GM18861 (cell line): ENCODE measurements around the gene HOXD10.

Experiments used
- ATAC-seq: cut with Tn5 transposase; IDR thresholded peaks from one replicate; pipeline ENCODE4 v1.9.1; 2021; ENCODE audit not compliant: unreplicated experiment

The HOXD10 gene

DNA sequence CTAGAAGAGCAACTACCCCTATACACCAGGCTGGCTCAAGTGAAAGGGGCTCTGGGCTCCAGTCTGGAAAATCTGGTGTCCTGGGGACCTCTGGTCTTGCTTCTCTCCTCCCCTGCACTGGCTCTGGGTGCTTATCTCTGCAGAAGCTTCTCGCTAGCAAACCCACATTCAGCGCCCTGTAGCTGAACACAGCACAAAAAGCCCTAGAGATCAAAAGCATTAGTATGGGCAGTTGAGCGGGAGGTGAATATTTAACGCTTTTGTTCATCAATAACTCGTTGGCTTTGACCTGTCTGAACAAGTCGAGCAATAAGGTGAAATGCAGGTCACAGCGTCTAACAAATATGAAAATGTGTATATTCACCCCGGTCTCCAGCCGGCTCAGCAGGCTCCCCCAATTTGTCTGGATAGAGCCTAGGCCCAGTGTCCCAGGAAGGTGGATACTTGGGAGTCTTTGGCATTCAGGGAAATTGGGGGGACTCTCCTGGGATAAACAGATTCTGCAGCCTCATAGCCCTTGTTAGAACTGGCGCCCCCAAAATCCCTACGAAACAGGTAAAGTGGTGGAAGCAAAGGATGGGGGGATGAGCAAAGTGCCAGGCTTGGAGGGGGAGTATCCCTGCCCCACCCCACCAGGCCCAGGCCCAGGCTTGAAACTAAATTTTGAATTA lies 32.3 kb downstream of the HOXD10 start:
- no peak for ATAC-seq

DNA sequence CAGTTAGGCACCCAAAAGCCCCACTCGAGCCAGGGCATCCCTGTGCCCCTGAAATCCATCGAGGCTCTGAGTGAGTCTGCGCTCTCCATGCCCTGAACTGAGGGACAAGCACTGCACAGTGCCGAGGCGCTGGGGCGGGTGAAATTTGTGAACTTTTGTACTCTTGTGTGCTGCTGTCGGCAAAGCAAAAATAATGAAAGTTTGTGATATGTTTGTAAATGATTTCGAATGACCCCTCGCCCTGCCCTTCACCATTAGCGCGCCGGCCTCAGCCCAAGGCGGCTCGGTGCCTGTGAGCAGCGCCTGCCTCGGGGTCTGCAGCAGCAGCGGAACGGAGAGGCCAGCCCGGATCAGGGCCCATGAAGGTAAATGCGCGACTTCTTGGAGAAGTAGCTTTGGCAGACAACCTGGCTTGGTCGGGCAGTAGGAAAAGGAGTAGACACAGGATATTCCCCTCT lies 32.9 kb downstream of the HOXD10 start:
- ATAC-seq = no peak

DNA sequence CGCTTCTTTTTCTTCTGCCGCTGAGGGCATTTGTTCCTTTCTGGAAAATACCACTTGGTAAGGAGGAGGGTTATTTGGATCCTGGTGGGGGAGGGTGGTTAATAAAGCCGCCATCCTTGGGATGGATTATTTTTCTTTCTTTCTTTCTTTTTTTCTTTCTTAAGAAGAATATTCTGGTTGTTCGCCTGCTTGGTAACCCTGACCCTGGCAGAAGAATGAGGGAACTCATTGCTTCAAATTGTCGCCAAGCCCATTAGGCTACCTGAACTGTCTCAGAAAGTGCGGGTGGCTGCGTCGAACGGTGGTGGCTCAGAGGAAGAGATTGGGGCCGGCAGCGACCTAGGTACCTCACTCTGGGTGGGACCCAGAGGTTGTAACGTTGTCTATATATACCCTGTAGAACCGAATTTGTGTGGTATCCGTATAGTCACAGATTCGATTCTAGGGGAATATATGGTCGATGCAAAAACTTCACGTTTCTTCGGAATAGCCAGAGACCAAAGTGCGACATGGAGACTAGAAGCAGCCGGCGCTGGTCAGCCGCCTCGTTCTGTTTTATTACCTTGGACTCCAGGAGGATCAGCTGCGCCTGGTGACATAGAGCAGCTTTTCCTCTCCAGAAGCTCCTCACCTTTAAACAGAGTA lies 33.5 kb downstream of the HOXD10 start:
- no peak for ATAC-seq

DNA sequence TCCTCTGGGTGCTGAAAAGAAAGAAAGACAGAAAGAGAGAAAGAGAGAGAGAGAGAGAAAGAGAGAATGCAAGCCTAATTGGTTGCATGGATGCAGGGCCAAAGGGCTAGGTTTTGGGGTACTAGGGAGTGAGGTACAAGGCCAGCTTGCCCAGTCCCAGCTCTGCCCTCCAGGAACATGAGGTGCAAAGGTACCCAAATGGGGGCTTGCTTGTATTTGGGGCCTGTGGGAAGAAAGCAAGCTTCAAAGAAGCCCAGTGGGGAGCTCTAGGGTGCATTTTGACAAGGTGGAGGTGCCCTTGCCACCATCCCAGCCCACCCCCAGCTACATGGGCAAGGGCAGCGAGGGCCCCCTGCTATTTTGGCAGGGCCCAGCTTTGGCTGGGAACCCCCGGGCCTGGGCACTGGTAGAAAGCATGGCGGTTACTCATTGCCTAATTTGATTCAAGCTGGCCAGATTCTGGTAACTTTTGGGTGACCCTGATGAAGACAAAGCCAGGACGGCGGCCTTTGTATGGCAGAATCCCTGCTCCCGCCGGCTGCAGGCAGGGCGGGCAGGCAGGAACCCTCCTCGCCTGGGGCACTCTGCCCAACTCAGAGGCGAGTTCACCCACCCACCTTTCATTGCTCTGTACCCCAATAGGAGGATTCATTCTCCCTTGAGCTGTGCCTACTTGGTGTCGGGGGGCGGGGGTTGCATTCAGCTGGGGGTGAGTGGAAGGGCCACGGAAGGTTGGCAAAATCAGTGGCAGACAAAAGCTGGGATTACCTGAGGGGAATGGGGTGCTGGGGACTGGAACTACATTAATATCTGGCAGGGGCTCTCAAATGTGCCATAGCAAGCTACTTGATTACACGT lies 34.2 kb downstream of the HOXD10 start:
- ATAC-seq = no peak

DNA sequence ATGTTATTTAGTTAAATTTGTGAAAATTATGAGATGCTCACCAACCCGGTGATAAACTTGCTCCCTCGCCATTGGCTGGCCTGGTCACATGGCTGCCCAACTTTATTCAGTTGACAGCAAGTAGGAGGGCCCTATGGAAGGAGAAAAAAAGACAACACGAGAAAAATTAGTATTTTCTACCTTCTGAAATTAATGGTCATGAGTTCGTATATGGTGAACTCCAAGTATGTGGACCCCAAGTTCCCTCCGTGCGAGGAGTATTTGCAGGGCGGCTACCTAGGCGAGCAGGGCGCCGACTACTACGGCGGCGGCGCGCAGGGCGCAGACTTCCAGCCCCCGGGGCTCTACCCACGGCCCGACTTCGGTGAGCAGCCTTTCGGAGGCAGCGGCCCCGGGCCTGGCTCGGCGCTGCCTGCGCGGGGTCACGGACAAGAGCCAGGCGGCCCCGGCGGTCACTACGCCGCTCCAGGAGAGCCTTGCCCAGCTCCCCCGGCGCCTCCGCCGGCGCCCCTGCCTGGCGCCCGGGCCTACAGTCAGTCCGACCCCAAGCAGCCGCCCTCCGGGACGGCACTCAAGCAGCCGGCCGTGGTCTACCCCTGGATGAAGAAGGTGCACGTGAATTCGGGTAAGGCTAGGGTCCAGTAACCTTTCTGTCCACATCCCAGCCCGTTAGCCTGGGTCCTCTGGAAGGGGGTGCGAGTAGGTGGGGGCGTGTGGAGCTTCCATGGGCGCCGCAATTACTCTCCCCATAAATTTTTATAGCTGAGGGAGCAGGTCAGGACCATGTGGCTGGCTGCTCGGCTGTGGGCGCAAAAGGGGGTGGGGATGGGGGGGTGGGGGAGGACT lies 35.1 kb downstream of the HOXD10 start, which contains the start of gene HOXD4:
TSS of gene HOXD4 (plus strand) at position 109 of the 846 bp plus-strand sequence. CDS start at position 193, 84 bp downstream.
- no peak for ATAC-seq

DNA sequence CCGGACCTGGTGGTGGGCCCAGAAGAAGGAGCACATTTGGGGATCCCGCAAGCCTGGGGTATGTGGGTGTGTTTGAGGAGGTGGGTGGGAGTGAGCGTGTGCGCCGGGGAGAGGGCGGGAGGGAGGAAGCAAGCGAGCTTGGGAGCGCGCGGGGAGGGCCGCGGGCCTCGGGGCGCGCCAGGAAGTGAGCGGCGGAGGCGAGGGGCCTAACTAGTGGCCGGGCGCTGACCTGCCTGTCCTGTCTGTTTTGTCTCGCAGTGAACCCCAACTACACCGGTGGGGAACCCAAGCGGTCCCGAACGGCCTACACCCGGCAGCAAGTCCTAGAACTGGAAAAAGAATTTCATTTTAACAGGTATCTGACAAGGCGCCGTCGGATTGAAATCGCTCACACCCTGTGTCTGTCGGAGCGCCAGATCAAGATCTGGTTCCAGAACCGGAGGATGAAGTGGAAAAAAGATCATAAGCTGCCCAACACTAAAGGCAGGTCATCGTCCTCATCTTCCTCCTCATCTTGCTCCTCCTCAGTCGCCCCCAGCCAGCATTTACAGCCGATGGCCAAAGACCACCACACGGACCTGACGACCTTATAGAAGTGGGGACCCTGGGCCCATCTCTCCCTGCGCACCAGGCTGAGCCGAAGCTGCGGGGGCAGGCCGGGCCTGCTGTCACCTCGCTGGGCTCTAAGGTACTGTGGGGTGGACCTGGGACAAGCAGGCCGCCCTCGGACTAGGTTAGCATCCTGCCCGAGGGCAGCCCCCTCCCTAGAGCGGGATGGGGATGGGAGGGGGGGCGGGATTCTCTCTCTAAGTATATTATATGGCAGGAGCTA lies 36.0 kb downstream of the HOXD10 start:
- no peak for ATAC-seq

DNA sequence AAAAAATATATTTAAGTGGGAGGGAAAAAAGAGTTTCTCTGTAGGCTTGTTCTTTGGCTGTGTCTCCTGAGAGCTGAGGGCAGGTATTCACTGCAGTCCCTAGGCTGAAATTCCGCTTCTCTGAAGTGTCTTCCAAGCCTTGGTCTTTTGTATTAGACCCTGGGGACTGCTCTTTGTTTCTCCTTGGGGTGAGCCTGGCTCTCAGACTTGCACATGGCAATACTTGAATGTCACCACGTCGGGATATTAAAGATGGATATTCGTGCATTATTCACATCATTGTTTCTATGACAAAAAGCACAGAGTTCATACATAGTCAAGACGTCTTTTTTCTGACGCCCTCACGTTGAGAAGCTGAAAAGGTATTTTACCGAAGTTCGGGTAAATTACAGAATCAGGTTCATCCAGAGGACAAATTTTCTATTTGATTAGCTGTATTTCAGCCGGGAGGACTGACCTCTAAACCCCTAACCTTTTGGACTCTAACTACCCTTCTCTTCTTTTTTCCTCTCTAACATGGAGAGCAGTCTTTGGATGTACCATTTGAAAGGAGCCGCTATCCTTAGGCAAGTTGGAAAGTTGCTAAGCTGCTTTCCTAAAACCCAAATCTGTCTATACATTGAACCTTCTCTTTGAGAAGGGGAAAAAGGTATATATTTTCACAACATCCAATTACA lies 38.1 kb downstream of the HOXD10 start:
- no peak for ATAC-seq

DNA sequence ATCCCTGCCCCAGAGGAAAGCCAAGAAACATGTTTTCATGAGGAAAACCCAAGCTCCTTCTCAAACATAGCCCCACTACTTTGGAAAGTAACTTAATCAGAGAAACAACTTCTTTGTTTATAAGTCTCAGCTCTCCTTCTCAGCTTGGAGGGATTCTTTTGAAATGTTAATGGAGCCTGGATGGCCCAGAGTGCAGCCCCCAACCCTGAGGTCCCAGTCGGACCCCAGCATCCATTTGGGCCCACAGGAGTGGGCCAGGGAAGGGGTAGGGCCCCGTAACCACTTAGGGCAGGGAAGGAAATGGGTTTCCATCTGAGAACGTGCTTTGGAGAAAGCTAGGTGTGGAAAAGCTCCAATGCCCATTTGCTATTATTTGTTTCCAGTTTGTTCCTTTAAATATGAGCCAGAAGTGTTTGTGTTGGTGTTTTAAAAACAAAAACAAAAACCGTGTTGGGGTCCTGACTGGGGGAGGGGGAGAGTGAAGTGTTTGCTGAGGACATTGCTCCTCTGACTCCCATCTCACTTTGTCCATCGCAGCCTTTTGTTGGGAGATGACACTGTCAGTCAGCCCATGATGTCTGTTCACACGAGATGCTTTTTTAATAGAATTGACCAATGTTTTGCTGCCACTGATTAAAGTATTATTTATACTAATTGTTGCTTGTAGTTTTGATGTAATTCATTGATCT lies 38.9 kb downstream of the HOXD10 start:
- no peak for ATAC-seq

DNA sequence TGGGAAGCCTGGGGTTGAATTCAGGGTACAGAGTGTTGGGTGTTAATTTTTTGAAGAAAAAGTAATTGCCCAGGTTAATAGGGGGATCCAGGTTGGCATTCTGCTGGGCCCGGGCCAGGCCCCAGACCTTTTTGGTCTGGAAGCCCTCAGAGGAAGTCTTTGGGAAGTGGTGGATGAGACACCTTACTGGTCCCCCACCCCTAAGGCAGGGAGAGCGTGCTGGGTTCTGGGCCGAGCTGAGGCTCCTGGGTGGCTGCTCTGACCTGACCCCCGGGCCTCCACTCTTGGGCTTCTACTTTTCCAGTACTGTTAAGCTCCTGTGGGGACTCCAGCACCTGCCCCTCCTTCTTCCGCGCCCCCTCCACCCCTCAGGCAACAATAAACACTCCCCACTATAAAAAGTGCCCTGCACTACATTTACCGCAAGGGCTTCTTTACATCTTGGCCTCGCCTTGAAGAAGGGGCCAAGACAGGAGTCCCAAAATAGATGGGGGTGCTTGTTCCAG lies 39.8 kb downstream of the HOXD10 start:
- ATAC-seq = no peak

DNA sequence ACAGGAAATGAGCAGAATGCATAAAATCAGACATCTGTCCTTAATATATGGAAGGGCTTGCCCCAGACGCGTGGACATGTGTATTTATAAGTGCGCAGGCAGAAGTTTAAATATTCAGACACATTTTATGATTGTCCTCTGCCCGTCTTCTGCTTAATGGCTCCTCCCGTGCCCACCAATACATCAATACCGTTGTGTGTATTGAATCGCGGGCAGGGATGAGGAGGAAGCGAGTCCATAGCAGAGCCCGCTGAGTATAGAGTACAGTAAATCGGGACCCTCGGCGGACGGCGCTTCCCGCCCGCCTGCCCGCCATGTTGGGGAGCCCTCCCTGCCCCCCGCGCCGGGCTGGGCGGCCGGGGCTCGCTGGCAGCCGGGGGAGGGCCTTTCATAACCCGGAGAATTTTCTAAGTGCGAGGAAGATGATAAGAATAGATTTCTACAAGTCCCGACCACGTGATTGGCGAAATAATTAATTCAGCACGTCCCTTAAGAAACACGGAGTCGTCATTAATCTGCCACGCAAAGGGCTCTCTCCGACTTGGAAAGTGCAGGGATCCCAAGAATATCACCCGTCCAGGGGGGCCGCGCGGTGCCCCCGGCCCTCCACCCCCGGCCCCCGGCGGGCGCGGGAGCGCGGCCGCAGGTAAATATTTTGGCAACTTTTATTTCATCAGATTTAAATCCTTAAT lies 40.4 kb downstream of the HOXD10 start, which contains the start of gene HOXD3:
TSS of gene HOXD3 (plus strand) at position 501 of the 692 bp plus-strand sequence. CDS start 11,808 bp downstream, outside the sequence.
- no peak for ATAC-seq

DNA sequence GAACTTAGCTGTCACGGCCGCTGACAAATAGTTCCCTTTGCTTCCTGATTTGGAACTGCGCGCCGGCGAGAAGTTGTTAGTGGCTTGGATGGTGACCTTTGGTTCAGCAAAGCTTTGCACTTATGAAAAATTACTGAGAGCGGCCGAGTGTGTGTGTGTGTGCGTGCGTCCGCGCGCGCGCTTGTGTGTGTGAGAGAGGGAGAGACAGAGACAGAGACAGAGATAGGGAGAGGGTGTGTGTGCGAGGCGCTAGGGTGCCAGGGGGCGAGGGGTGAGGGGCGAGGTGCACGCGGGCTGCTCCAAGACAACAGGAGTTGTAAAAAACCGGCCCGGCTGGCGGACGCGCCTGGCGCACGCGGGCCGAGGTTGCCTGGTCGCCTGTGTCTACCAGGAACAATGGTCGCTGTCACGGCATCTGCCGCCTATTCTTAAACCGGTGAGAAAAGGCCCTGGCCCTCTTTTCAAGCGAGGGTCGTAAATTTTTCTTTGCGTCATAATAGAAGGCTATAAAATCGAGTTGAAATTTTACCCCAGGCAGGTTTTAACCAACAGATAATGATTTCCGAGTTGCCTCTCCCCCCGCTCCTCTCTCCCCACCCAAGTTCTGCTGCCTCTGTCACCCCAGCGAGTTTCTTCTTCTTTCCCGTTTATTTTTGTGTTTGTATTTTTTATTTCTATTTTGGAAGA lies 41.1 kb downstream of the HOXD10 start:
- no peak for ATAC-seq

DNA sequence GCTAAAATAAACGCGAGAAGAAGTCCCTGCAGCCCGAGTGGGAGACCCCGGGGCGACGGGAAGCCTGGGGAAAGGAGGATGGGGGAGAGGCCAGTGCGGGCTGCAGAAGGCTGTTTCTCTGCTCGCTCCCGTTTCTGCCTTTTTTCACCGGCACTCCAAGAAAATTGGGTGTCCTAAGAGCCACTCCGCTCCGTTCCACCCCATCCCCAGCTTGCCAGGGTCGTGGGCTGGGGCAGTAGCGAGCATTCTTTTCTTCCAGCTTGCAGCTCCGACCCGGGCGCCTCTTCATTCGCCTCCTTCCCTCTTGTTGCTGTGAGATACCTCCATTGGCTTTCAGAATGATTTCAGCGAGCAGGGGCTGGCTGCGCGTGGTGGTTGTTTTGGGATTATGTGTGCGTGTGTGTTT lies 41.6 kb downstream of the HOXD10 start:
- ATAC-seq = no peak

DNA sequence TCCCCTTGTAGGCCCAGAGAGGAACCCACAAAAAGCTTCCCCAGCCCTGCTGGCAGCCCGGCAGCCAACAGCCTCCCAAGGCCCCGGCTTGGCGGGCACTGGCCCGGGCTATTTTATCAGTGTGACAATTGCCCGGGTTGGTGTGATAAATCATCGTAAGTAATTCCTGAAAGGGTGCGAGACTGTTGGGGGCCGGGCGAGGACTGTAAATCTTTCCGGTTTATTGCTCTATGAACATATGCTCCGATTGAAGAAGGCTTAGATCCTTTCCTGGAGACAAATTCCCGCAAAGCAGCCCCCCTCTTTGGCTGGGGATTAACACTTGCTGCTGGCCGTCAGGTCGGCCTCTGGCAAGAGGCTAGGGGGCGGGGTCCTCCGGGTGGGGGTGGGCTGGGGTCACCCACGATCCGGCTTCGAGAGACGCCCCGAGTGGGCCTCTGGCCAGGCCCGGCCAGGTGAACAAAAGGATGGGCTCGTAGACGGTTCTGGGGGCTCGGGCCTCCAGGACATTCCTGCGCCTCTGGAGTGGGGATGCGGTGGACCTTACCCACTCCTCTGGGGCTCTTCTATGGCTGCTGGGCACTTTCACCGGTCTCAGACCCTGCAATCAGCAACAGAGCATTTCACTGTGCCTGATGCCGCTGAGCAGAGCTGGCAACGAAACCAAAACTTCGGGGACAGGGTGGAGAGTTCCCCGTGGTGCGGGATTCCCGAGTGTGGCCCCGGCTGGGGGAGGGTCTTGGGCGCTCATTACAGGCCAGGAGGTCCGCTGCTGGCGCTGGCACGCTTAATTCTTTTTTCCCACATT lies 42.5 kb downstream of the HOXD10 start:
- no peak for ATAC-seq

DNA sequence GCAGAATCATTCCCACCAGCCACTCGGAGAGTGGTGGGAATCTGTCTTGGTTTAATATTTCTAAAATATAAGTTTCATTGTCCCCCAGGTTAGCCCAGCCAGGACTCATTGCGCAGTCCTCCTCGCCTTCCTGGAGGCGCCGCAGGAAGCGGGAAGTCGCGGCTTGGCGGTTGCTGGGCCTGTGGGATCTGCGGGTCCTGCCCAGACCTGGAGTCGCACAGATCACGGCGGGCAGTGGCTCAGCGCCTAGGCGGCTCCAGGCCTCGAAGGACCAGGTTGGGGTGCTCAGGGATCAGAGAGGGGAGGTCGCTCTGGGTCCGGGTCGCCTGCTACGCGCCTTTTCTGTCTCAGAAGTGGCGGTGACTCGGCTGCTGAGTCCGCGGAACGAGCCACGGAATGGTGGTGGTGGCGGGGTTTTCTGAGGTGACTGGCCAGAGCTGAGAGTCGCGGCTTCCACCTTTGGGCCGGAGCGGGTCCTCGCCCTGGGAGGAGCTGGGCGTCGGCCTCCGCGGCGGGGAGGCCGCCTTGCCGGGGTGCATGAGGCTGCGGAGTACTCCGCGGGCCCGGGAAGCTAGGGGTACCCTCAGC lies 43.2 kb downstream of the HOXD10 start:
- no peak for ATAC-seq

DNA sequence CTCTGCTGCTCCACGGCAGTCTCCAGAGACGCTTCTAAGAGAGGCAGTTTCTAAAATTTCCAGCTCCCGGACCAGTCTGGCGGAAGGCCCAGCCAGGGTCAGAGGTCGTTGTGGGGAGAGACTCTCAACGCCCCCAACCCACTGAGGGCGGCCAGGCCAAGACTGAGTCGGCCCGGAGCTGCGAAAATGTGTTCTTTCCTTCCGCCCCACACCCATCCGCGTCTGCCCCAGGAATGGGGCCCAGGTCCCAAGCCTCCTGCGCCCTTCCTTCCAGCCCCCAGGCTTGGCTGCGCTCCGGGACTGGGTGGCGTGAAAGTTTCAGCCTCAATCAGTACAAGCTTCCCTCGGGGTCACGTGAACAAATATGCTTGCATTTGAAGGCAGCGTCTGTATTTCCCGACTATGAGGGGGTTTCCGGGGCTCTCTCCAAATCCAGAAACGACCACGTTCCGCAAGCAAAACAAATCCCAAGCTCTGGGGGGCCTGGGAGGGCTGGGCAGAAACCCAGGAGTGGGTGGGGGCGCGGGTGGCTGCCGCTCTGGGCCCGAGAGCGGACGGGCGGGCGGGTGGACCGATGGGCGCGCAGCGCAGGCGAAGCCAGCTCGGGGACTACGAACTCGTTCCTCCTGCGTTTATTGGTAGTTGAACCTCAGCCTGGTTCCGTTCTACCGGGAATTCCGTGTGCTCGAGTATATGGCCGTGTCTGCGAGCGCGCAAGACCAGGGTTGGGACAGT lies 43.8 kb downstream of the HOXD10 start:
- ATAC-seq = no peak
